GM12801 (cell line): ENCODE measurements around the gene CRYBA2.

Experiments used
- CTCF ChIP-seq: IDR thresholded peaks from one replicate; pipeline ENCODE4 v1.5.1; 2011; ENCODE audit warnings: control low read depth; ENCODE audit not compliant: insufficient read length; ENCODE audit errors: extremely low read depth

CRYBA2 gene

GRCh38 chr2:218993345-218994315 lies at the start of gene CRYBA2:
Gene CRYBA2, minus strand, starts transcription at chr2:218993422. Its CDS starts 246 bp downstream, at chr2:218993176.
- TF ChIP-seq CTCF = no peak

DNA sequence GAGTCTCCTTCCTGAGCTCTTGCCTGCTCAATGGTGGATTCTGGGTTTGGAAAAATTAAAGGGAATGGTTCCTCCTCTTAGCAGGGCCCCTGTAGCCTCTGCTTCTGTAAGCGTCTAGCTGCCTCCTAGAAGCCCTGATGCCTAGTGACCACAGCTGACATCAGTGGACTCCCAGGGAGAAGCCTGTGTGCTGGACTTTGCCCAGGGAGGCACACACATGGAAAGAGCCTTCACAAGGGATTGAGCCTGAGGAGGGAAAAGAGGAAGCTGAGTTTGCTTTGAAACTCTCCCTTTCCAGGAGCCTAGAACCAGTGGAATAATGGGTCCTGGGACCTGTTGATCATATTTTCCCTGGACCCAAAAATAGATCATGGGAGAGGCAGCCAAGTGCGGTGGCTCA lies 49.5 kb upstream of the CRYBA2 start:
- no peak for TF ChIP-seq CTCF

- TF ChIP-seq CTCF = no peak
Observed at GRCh38 chr2:219042157-219042556, 48.9 kb upstream of the CRYBA2 start.

DNA sequence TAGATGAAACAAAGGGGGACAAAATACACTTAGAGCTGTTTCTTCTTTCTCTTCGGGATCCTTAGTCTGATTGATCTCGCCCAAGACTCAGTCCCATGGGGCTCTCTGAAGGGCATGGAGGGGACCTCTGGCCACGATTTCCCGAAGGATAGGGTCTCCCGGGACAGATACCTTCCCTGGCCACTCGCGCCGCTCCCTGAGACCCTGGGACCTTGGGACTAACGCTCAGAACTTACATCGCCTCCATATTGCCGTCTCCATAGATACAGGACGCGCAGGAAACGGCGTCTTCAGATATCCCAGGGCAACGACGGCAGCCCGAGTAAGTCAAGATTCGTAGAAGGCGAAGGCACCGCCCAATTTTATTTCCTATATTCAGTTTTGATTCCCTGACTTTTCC lies 48.0 kb upstream of the CRYBA2 start, which contains the start of gene CFAP65:
Gene CFAP65 (minus strand): TSS at position 265 of the 400 bp plus-strand sequence. CDS start 2,468 bp downstream, outside the sequence.
- TF ChIP-seq CTCF = no peak

DNA sequence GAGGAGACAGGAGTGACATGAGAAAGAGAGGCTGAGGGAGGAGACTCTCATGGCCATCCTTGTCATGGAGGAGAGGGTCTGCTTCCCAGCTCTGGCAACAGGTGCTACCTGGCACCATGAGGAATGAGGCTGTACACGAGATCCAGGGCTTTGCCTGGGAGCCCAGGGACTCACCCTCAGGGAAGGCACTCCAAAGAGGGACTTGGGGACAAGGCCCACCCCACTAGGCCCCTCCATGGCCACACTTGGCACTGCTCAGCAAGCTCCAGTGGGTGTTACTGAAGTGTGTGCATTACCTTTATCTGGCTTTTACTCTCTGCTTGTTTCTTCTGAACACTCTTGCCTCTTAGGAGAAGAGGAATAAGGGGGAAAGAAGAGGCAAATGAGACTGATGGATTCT lies 45.4 kb upstream of the CRYBA2 start:
- no peak for TF ChIP-seq CTCF

GRCh38 chr2:219037783-219038499 lies 44.7 kb upstream of the CRYBA2 start:
- no peak for TF ChIP-seq CTCF

GRCh38 chr2:219035942-219036341 lies 42.7 kb upstream of the CRYBA2 start:
- no peak for TF ChIP-seq CTCF
